Measurements from ENCODE around the gene PRSS21.

Gene PRSS21

GRCh38 chr16:2778630-2778958 lies 38.4 kb upstream of the PRSS21 start:
- Histone ChIP-seq H3K27me3 (peaks cover 12% of the 10 kb centered on the region), H3K4me3 (ENCODE audit: low read depth in 1 of 2, low read length in 1 of 2) (peak overlapping the region in 1 of 2 experiments; percentile 100), H3K36me3 (peaks cover 18% of the 10 kb centered on the region), H3K27ac (peak overlapping the region; percentile 92), H3K4me1 (ENCODE audit: control insufficient read depth in 1 of 2, insufficient read depth in 1 of 2, low read depth in 1 of 2, low read length in 1 of 2) (peaks cover 30 to 33% of the 10 kb centered on the region in 2 experiments), H3K9me3 (no peaks in the 10 kb centered on the region)
- no peak for TF ChIP-seq CTCF (IDR thresholded peaks at IDR 0.05)

GRCh38 chr16:2779151-2779920 lies 37.7 kb upstream of the PRSS21 start:
- Histone ChIP-seq H3K27ac (no peak overlapping the region), H3K36me3 (peaks cover 11% of the 10 kb centered on the region), H3K9me3 (no peaks in the 10 kb centered on the region), H3K4me3 (ENCODE audit: low read depth in 1 of 2, low read length in 1 of 2) (no peak overlapping the region), H3K27me3 (peaks cover 19% of the 10 kb centered on the region), H3K4me1 (ENCODE audit: control insufficient read depth in 1 of 2, insufficient read depth in 1 of 2, low read depth in 1 of 2, low read length in 1 of 2) (peaks cover 30 to 33% of the 10 kb centered on the region in 2 experiments)
- no peak for TF ChIP-seq CTCF (IDR thresholded peaks at IDR 0.05)

GRCh38 chr16:2779978-2780898 lies 36.8 kb upstream of the PRSS21 start:
- Histone ChIP-seq H3K4me3 (ENCODE audit: low read depth in 1 of 2, low read length in 1 of 2) (no peak overlapping the region), H3K4me1 (ENCODE audit: control insufficient read depth in 1 of 2, insufficient read depth in 1 of 2, low read depth in 1 of 2, low read length in 1 of 2) (peaks cover 29 to 31% of the 10 kb centered on the region in 2 experiments), H3K27ac (no peak overlapping the region), H3K9me3 (no peaks in the 10 kb centered on the region), H3K36me3 (peaks cover 2% of the 10 kb centered on the region), H3K27me3 (peaks cover 28% of the 10 kb centered on the region)
- TF ChIP-seq CTCF (IDR thresholded peaks at IDR 0.05): no peak

GRCh38 chr16:2782583-2783351 lies 34.3 kb upstream of the PRSS21 start:
- H3K27ac ChIP-seq: no peak overlapping the region
- no peaks in the 10 kb centered on the region for H3K36me3 ChIP-seq
- H3K27me3 ChIP-seq: peaks cover 53% of the 10 kb centered on the region
- TF ChIP-seq CTCF (IDR thresholded peaks at IDR 0.05): no peak
- no peaks in the 10 kb centered on the region for H3K9me3 ChIP-seq
- H3K4me1 ChIP-seq (ENCODE audit: control insufficient read depth in 1 of 2, insufficient read depth in 1 of 2, low read depth in 1 of 2, low read length in 1 of 2): peaks cover 26% of the 10 kb centered on the region in 2 experiments
- no peak overlapping the region for H3K4me3 ChIP-seq (ENCODE audit: low read depth in 1 of 2, low read length in 1 of 2)

GRCh38 chr16:2783581-2784357 lies 33.3 kb upstream of the PRSS21 start:
- H3K36me3 ChIP-seq: no peaks in the 10 kb centered on the region
- H3K4me3 ChIP-seq (ENCODE audit: low read depth in 1 of 2, low read length in 1 of 2): no peak overlapping the region
- no peaks in the 10 kb centered on the region for H3K9me3 ChIP-seq
- TF ChIP-seq CTCF (IDR thresholded peaks at IDR 0.05): no peak
- peaks cover 16 to 17% of the 10 kb centered on the region in 2 experiments for H3K4me1 ChIP-seq (ENCODE audit: control insufficient read depth in 1 of 2, insufficient read depth in 1 of 2, low read depth in 1 of 2, low read length in 1 of 2)
- no peak overlapping the region for H3K27ac ChIP-seq
- peaks cover 63% of the 10 kb centered on the region for H3K27me3 ChIP-seq
